Hepatocyte (in vitro differentiated cells): ENCODE measurements around the gene SLC16A6. TPM values are rescaled to one million over a fixed set of nuclear protein-coding genes. Genes with fewer than 3 reads are reported as not detected.

Experiments used
- DNase-seq: peaks from one replicate; pipeline ENCODE4 v3.0.0-alpha.2; 2016; ENCODE audit warnings: low spot score
- H2AFZ ChIP-seq: fragments of 200-600 bp; sonication (generic); 2 replicates; pipeline ENCODE4 v1.6.0; 2016; ENCODE audit warnings: antibody characterized with exemption, mild to moderate bottlenecking
- H3K27ac ChIP-seq: fragments of 200-600 bp; sonication (generic); 2 replicates; pipeline ENCODE4 v1.5.1; 2016; ENCODE audit warnings: mild to moderate bottlenecking
- H3K27me3 ChIP-seq: fragments of 200-600 bp; sonication (generic); 2 replicates; pipeline ENCODE4 v1.6.1; 2016
- H3K36me3 ChIP-seq: fragments of 200-600 bp; sonication (generic); replicated peaks from 2 replicates; pipeline ENCODE4 v1.5.1; 2016; ENCODE audit warnings: low read depth; ENCODE audit not compliant: insufficient read depth
- H3K4me1 ChIP-seq: fragments of 200-600 bp; sonication (generic); 2 replicates; pipeline ENCODE4 v1.5.1; 2016; ENCODE audit warnings: mild to moderate bottlenecking, moderate library complexity; ENCODE audit not compliant: insufficient read depth
- H3K4me2 ChIP-seq: fragments of 200-600 bp; sonication (generic); 2 replicates; pipeline ENCODE4 v1.6.0; 2016
- H3K4me3 ChIP-seq: fragments of 200-600 bp; sonication (generic); 2 replicates; pipeline ENCODE4 v1.5.1; 2016; ENCODE audit warnings: mild to moderate bottlenecking
- H3K79me2 ChIP-seq: fragments of 200-600 bp; sonication (generic); 2 replicates; pipeline ENCODE4 v1.6.0; 2017; ENCODE audit warnings: mild to moderate bottlenecking
- H3K9me2 ChIP-seq: fragments of 200-600 bp; sonication (generic); replicated peaks from 2 replicates; pipeline ENCODE4 v1.6.0; 2017; ENCODE audit warnings: mild to moderate bottlenecking; ENCODE audit not compliant: insufficient read depth
- H3K9me3 ChIP-seq: fragments of 200-600 bp; sonication (generic); 2 replicates; pipeline ENCODE4 v1.5.1; 2016; ENCODE audit warnings: low read depth, mild to moderate bottlenecking
- H4K20me1 ChIP-seq: fragments of 200-600 bp; sonication (generic); 2 replicates; pipeline ENCODE4 v1.6.0; 2016; ENCODE audit warnings: mild to moderate bottlenecking; ENCODE audit not compliant: insufficient read depth, poor library complexity, severe bottlenecking
- EZH2 ChIP-seq: fragments of 200-600 bp; sonication (generic); IDR thresholded peaks from 2 replicates; pipeline ENCODE4 v1.6.1; 2016; ENCODE audit warnings: antibody characterized with exemption, mild to moderate bottlenecking, borderline replicate concordance
- EZH2phosphoT487 ChIP-seq: fragments of 200-600 bp; sonication (generic); IDR thresholded peaks from one replicate; pipeline ENCODE4 v1.6.1; 2018; ENCODE audit warnings: antibody characterized with exemption, mild to moderate bottlenecking, low read depth, moderate library complexity; ENCODE audit not compliant: unreplicated experiment, severe bottlenecking
- WGBS: methylation state at CpG from one replicate; pipeline ENCODE4 v1.1.6; 2016; ENCODE audit warnings: low lambda C conversion rate; ENCODE audit errors: missing lambda C conversion rate; 5-methylcytosine and 5-hydroxymethylcytosine counted together
- polyA plus RNA-seq: library from polyadenylated mRNA; unstranded; fragments of >200 nt; fragmentation: Nextera tagmentation; extraction: Ambion mirVana; gene quantifications from 2 replicates; pipeline ENCODE4 v1.2.1, GENCODE V29; 2016
- total RNA-seq: library from RNA; depleted of rRNA; stranded (reverse); fragments of >200 nt; gene quantifications from 2 replicates; pipeline ENCODE4 v1.2.3, GENCODE V29; 2014
- TF ChIP-seq, protein P1 (sequence below): fragments of 200-600 bp; sonication (generic); IDR thresholded peaks from 2 replicates; pipeline ENCODE4 v1.5.1; 2016; ENCODE audit warnings: antibody characterized with exemption, mild to moderate bottlenecking; ENCODE audit not compliant: poor library complexity

SLC16A6 gene
- total and polyA plus RNA-seq, 2 experiments from 2014 or later = 0.06 TPM; not detected in 1

DNA sequence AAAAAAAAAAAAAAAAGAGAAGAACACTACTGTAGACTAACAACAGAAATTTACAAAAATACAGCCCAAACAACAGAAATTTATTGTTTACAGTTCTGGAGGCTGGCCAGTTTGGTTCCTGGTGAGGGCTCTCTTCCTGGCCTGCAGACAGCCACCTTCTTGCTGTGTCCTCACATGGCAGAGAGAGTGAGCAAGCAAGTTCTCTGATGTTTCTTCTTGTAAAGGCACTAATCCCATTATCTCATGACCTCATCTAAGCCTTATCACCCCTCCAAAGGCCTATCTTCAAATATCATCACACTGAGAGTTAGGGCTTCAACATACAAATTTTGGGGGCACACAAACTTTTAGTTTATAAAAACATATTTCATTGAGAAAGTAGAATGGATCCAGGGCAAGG is 7.7 kb upstream of the SLC16A6 start:
- TF ChIP-seq EZH2 = no peak
- no peak for TF ChIP-seq EZH2phosphoT487
- TF ChIP-seq, protein P1, sequence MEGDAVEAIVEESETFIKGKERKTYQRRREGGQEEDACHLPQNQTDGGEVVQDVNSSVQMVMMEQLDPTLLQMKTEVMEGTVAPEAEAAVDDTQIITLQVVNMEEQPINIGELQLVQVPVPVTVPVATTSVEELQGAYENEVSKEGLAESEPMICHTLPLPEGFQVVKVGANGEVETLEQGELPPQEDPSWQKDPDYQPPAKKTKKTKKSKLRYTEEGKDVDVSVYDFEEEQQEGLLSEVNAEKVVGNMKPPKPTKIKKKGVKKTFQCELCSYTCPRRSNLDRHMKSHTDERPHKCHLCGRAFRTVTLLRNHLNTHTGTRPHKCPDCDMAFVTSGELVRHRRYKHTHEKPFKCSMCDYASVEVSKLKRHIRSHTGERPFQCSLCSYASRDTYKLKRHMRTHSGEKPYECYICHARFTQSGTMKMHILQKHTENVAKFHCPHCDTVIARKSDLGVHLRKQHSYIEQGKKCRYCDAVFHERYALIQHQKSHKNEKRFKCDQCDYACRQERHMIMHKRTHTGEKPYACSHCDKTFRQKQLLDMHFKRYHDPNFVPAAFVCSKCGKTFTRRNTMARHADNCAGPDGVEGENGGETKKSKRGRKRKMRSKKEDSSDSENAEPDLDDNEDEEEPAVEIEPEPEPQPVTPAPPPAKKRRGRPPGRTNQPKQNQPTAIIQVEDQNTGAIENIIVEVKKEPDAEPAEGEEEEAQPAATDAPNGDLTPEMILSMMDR = no peak
- Histone ChIP-seq H3K4me3 (no peak overlapping the region), H3K9me3 (no peaks in the 10 kb centered on the region), H3K36me3 (no peaks in the 10 kb centered on the region), H4K20me1 (no peaks in the 10 kb centered on the region), H3K27ac (no peak overlapping the region), H3K27me3 (peaks cover 25% of the 10 kb centered on the region), H3K9me2 (no peaks in the 10 kb centered on the region), H3K4me1 (no peaks in the 10 kb centered on the region), H3K79me2 (no peaks in the 10 kb centered on the region), H3K4me2 (no peak overlapping the region), H2AFZ (no peak overlapping the region)
- DNase-seq = no peak

DNA sequence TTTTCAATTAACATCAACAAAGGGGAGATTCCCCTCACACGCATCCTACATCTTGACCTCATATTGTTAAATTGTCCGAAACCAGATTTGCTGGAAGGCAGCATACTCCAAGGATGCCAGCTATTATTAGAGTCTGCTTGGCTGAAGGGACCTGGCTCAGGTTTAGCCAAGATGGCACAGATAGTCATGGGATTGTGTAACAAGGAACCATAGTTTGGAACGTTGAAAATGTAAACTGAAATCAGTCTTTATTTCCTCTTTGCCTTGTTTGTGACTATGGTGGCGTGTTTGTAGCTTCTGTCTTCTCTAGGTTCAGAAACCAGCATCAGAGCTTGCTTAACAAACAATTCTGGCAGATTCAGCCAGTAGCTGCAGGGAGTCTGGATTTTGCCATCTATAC is 6.3 kb upstream of the SLC16A6 start:
- H3K4me1 ChIP-seq = peaks cover 2% of the 10 kb centered on the region
- no peaks in the 10 kb centered on the region for H3K36me3 ChIP-seq
- H4K20me1 ChIP-seq = no peaks in the 10 kb centered on the region
- no peaks in the 10 kb centered on the region for H3K9me3 ChIP-seq
- DNase-seq = no peak
- H3K4me2 ChIP-seq = no peak overlapping the region
- no peak overlapping the region for H3K4me3 ChIP-seq
- H3K27me3 ChIP-seq = peaks cover 38% of the 10 kb centered on the region
- H3K79me2 ChIP-seq = no peaks in the 10 kb centered on the region
- no peak overlapping the region for H3K27ac ChIP-seq
- TF ChIP-seq EZH2phosphoT487 (no peak), EZH2 (no peak)
- TF ChIP-seq, protein P1 = no peak
- no peaks in the 10 kb centered on the region for H3K9me2 ChIP-seq
- 84% methylated on average over 4 of the region's 4 CpGs for WGBS
- H2AFZ ChIP-seq = no peak overlapping the region

DNA sequence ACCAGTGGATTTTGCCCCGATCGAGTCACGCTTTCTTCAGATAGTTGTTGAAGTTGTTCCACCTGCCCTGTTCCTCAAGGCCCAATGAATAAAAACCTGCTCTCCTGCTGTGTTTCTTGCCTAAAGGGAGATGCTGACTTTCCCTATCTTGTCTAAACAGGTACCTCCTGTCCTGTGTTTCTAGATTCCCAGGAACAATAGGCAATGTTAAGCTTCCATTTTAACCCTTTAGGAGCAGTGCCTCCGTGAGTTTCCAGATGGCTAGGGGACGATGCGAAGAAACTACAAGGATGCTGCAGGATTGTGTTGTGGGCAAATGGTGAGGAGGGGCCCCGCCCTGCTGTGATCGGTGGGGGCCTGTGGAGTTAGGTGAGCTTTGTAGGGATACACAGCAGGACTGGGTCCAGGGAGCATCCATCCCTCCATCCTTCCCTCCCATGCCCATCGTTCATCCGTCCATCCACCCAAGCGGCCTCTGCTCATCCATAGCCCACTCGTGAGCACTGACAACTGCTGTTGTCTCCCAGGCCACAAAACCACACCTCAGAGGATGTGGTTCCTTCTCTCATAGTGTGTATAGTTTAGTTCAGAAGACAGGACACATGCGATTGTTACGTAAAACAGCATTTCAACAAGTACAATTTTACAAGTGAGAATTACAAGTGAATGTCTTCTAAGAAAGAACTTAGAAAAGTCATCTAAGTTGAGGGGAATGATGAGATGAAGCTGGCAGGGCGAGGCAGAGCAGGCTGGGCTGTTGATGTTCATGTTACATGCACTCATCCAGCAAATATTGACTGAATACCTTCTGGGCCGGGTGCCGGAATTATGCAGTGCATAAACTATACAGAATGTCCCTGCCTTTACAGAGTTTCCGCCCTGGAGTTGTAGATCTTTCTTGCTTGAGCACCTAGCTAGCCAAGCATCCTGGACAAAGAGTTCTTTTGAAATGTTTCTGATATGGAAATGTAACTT is 5.6 kb upstream of the SLC16A6 start:
- Histone ChIP-seq H3K4me1 (peaks cover 4% of the 10 kb centered on the region), H3K4me3 (no peak overlapping the region), H3K4me2 (no peak overlapping the region), H3K27ac (no peak overlapping the region), H3K27me3 (peaks cover 45% of the 10 kb centered on the region), H3K36me3 (no peaks in the 10 kb centered on the region), H3K9me2 (no peaks in the 10 kb centered on the region), H4K20me1 (no peaks in the 10 kb centered on the region), H3K9me3 (no peaks in the 10 kb centered on the region), H2AFZ (no peak overlapping the region), H3K79me2 (no peaks in the 10 kb centered on the region)
- 67% methylated on average over 18 of the region's 18 CpGs for WGBS
- TF ChIP-seq EZH2phosphoT487 (no peak), EZH2 (no peak)
- TF ChIP-seq, protein P1 = no peak
- no peak for DNase-seq
